ENCODE measurements around the gene EIF2B5.

DNA sequence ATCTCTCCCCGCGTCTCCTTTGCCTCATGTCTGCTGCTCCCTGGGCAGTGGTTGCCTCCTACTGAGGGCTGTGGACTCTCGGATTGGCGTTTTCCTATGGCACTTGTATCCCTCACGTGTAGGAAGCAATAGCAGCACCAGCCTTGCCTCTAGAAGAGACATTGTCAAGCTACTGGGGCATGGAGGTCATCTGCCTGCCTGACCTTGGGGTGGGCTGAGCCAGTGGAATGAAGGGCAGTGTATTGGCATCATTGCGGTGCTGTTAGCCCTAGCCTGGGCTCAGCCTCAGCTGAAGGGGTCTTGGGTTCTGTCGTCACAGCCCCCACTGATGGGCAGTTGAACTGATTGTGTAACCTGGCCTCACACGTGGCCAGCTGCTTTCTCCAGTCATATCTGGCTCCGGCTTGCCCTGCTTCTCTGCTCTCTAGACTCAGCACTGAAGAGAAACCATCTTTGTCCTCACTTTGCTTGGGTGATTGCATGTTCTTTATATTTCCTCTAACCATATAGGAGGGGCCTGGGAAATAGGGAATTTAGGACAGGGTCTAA lies 58.9 kb downstream of the EIF2B5 start:
- TF ChIP-seq POLR2AphosphoS5 (IDR thresholded peaks at IDR 0.05; ENCODE audit: low read depth, low read length) (no peak), SIN3A (IDR thresholded peaks at IDR 0.05; ENCODE audit: borderline replicate concordance, insufficient read depth, low read length) (no peak), TAF1 (IDR thresholded peaks at IDR 0.05; ENCODE audit: borderline replicate concordance, insufficient read depth, low read length) (no peak), FOXP2 (optimal IDR thresholded peaks at IDR 0.05; ENCODE audit: borderline replicate concordance, extremely low read depth, extremely low read length, insufficient read depth) (no peak)
- TF ChIP-seq, protein P1, sequence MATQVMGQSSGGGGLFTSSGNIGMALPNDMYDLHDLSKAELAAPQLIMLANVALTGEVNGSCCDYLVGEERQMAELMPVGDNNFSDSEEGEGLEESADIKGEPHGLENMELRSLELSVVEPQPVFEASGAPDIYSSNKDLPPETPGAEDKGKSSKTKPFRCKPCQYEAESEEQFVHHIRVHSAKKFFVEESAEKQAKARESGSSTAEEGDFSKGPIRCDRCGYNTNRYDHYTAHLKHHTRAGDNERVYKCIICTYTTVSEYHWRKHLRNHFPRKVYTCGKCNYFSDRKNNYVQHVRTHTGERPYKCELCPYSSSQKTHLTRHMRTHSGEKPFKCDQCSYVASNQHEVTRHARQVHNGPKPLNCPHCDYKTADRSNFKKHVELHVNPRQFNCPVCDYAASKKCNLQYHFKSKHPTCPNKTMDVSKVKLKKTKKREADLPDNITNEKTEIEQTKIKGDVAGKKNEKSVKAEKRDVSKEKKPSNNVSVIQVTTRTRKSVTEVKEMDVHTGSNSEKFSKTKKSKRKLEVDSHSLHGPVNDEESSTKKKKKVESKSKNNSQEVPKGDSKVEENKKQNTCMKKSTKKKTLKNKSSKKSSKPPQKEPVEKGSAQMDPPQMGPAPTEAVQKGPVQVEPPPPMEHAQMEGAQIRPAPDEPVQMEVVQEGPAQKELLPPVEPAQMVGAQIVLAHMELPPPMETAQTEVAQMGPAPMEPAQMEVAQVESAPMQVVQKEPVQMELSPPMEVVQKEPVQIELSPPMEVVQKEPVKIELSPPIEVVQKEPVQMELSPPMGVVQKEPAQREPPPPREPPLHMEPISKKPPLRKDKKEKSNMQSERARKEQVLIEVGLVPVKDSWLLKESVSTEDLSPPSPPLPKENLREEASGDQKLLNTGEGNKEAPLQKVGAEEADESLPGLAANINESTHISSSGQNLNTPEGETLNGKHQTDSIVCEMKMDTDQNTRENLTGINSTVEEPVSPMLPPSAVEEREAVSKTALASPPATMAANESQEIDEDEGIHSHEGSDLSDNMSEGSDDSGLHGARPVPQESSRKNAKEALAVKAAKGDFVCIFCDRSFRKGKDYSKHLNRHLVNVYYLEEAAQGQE (IDR thresholded peaks at IDR 0.05; ENCODE audit: insufficient read depth in 1 of 2, low read depth in 2 of 2, low read length in 2 of 2), result no peak

Measured in PFSK-1 (cell line).